GM23338 (cell line): Measurements from ENCODE around the gene PPP4R1.

Experiments
- CREB1 ChIP-seq: fragments of 250-450 bp; sonication (Bioruptor Pico); IDR thresholded peaks from 2 replicates; pipeline ENCODE4 v1.5.0; 2020; ENCODE audit warnings: low read depth, mild to moderate bottlenecking, moderate library complexity
- EZH2 ChIP-seq: fragments of 200-600 bp; sonication (generic); IDR thresholded peaks from one replicate; pipeline ENCODE4 v1.8.0; 2017; ENCODE audit warnings: antibody characterized with exemption, mild to moderate bottlenecking, low read depth; ENCODE audit not compliant: unreplicated experiment
- EZH2phosphoT487 ChIP-seq: fragments of 200-600 bp; sonication (generic); IDR thresholded peaks from one replicate; pipeline ENCODE4 v1.8.1; 2018; ENCODE audit warnings: antibody characterized with exemption; ENCODE audit not compliant: unreplicated experiment
- JUNB ChIP-seq: IDR thresholded peaks from one replicate; pipeline ENCODE4 v1.6.1; 2016; ENCODE audit warnings: antibody characterized with exemption; ENCODE audit not compliant: unreplicated experiment
- NANOG ChIP-seq: IDR thresholded peaks from 2 replicates; pipeline ENCODE4 v1.6.1; 2016; ENCODE audit warnings: antibody characterized with exemption, borderline replicate concordance
- POLR2AphosphoS5 ChIP-seq: IDR thresholded peaks from 2 replicates; pipeline ENCODE4 v1.6.1; 2016; ENCODE audit warnings: antibody characterized with exemption, low read depth
- STAT1 ChIP-seq: IDR thresholded peaks from one replicate; pipeline ENCODE4 v1.6.1; 2016; ENCODE audit warnings: antibody characterized with exemption; ENCODE audit not compliant: unreplicated experiment
- ZNF114 ChIP-seq: fragments of 250-450 bp; sonication (Bioruptor Pico); IDR thresholded peaks from 2 replicates; pipeline ENCODE4 v1.5.0; 2020; ENCODE audit warnings: mild to moderate bottlenecking, moderate library complexity
- ZNF331 ChIP-seq: fragments of 250-450 bp; sonication (Bioruptor Pico); IDR thresholded peaks from 2 replicates; pipeline ENCODE4 v1.5.0; 2020; ENCODE audit warnings: low read depth, mild to moderate bottlenecking, moderate library complexity
- TF ChIP-seq, protein P1 (sequence below), 2 experiments: fragments of 200-600 bp in 1 of 2; sonication (generic) in 1 of 2; conservative IDR thresholded peaks; 2 replicates each; pipeline versions ENCODE4 v1.5.1 to v1.6.1; 2016 to 2017; ENCODE audit warnings: antibody characterized with exemption in 2 of 2, low read depth in 2 of 2, mild to moderate bottlenecking in 2 of 2, moderate library complexity in 1 of 2
- TF ChIP-seq, protein P2 (sequence below): IDR thresholded peaks from one replicate; pipeline ENCODE4 v1.6.1; 2018; ENCODE audit warnings: antibody characterized with exemption; ENCODE audit not compliant: unreplicated experiment
- TF ChIP-seq, protein P3 (sequence below): IDR thresholded peaks from 2 replicates; pipeline ENCODE4 v1.6.1; 2016; ENCODE audit warnings: antibody characterized with exemption

DNA sequence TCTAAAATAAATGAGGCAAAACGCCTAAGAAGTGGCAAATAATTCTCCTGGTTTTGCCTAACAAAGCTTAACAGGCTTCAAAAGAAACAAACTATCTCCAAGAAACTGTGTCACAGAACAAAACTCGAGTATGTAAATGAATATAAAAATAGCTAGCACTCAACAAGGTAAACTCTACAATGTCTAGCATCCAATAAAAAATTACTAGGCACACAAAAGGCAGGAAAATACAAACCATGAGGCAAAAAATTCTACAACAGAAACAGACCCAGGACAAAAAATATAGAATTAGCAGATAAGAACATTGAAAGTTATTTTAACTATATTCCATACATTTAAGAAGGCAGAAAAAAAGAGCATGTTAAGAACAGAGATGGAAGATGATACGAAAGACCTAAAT lies 16.8 kb downstream of the PPP4R1 start:
- TF ChIP-seq, protein P1, sequence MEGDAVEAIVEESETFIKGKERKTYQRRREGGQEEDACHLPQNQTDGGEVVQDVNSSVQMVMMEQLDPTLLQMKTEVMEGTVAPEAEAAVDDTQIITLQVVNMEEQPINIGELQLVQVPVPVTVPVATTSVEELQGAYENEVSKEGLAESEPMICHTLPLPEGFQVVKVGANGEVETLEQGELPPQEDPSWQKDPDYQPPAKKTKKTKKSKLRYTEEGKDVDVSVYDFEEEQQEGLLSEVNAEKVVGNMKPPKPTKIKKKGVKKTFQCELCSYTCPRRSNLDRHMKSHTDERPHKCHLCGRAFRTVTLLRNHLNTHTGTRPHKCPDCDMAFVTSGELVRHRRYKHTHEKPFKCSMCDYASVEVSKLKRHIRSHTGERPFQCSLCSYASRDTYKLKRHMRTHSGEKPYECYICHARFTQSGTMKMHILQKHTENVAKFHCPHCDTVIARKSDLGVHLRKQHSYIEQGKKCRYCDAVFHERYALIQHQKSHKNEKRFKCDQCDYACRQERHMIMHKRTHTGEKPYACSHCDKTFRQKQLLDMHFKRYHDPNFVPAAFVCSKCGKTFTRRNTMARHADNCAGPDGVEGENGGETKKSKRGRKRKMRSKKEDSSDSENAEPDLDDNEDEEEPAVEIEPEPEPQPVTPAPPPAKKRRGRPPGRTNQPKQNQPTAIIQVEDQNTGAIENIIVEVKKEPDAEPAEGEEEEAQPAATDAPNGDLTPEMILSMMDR (conservative IDR thresholded peaks at IDR 0.05; ENCODE audit: low read depth in 2 of 2) = no peak
- TF ChIP-seq EZH2 (no peak), CREB1 (no peak), POLR2AphosphoS5 (no peak), ZNF114 (no peak), JUNB (no peak), EZH2phosphoT487 (no peak), NANOG (no peak), ZNF331 (CRISPR knock-in tag) (no peak), STAT1 (no peak)
- TF ChIP-seq, protein P2, sequence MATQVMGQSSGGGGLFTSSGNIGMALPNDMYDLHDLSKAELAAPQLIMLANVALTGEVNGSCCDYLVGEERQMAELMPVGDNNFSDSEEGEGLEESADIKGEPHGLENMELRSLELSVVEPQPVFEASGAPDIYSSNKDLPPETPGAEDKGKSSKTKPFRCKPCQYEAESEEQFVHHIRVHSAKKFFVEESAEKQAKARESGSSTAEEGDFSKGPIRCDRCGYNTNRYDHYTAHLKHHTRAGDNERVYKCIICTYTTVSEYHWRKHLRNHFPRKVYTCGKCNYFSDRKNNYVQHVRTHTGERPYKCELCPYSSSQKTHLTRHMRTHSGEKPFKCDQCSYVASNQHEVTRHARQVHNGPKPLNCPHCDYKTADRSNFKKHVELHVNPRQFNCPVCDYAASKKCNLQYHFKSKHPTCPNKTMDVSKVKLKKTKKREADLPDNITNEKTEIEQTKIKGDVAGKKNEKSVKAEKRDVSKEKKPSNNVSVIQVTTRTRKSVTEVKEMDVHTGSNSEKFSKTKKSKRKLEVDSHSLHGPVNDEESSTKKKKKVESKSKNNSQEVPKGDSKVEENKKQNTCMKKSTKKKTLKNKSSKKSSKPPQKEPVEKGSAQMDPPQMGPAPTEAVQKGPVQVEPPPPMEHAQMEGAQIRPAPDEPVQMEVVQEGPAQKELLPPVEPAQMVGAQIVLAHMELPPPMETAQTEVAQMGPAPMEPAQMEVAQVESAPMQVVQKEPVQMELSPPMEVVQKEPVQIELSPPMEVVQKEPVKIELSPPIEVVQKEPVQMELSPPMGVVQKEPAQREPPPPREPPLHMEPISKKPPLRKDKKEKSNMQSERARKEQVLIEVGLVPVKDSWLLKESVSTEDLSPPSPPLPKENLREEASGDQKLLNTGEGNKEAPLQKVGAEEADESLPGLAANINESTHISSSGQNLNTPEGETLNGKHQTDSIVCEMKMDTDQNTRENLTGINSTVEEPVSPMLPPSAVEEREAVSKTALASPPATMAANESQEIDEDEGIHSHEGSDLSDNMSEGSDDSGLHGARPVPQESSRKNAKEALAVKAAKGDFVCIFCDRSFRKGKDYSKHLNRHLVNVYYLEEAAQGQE = no peak
- TF ChIP-seq, protein P3, sequence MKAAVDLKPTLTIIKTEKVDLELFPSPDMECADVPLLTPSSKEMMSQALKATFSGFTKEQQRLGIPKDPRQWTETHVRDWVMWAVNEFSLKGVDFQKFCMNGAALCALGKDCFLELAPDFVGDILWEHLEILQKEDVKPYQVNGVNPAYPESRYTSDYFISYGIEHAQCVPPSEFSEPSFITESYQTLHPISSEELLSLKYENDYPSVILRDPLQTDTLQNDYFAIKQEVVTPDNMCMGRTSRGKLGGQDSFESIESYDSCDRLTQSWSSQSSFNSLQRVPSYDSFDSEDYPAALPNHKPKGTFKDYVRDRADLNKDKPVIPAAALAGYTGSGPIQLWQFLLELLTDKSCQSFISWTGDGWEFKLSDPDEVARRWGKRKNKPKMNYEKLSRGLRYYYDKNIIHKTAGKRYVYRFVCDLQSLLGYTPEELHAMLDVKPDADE = no peak
